Liver (tissue), 3 donors: ENCODE results near the gene PGC.

ENCODE experiments used
- CTCF ChIP-seq: fragments of 150-350 bp; IDR thresholded peaks from 2 replicates; pipeline ENCODE4 v1.5.1; 2017; ENCODE audit warnings: improper control_type of control experiment, low read depth, low read length; ENCODE audit not compliant: missing input control
- EGR1 ChIP-seq, 2 donors: IDR thresholded peaks; 2 replicates each; pipeline ENCODE4 v1.6.1; 2016 to 2018; ENCODE audit warnings: antibody characterized with exemption in 2 of 2, low read depth in 2 of 2
- GABPA ChIP-seq, 2 donors: IDR thresholded peaks in 1 of 2; conservative IDR thresholded peaks in 1 of 2; 2 replicates each; pipeline ENCODE4 v1.6.1; 2016; ENCODE audit warnings: antibody characterized with exemption in 2 of 2, mild to moderate bottlenecking in 1 of 2, moderate library complexity in 1 of 2
- HNF4A ChIP-seq, 2 donors: conservative IDR thresholded peaks; 2 replicates each; pipeline ENCODE4 v1.6.1; 2016; ENCODE audit warnings: antibody characterized with exemption in 2 of 2, mild to moderate bottlenecking in 2 of 2
- JUND ChIP-seq, 2 donors: IDR thresholded peaks; 2 replicates each; pipeline ENCODE4 v1.6.1; 2016; ENCODE audit warnings: antibody characterized with exemption in 2 of 2
- MAX ChIP-seq: IDR thresholded peaks from 2 replicates; pipeline ENCODE4 v1.6.1; 2016; ENCODE audit warnings: antibody characterized with exemption
- SP1 ChIP-seq: IDR thresholded peaks from 2 replicates; pipeline ENCODE4 v1.6.1; 2018; ENCODE audit warnings: antibody characterized with exemption, mild to moderate bottlenecking
- TAF1 ChIP-seq: conservative IDR thresholded peaks from 2 replicates; pipeline ENCODE4 v1.6.1; 2016; ENCODE audit warnings: antibody characterized with exemption, mild to moderate bottlenecking
- YY1 ChIP-seq: IDR thresholded peaks from 2 replicates; pipeline ENCODE4 v1.6.1; 2016; ENCODE audit warnings: antibody characterized with exemption, mild to moderate bottlenecking
- ZBTB33 ChIP-seq: IDR thresholded peaks from 2 replicates; pipeline ENCODE4 v1.6.1; 2016; ENCODE audit warnings: antibody characterized with exemption
- donor health status: healthy.
- donor health status: healthy.

- TF ChIP-seq CTCF, result no peak
- no peak for TF ChIP-seq TAF1
- TF ChIP-seq HNF4A (conservative IDR thresholded peaks at IDR 0.05), result no peak
- no peak for TF ChIP-seq EGR1 (IDR thresholded peaks at IDR 0.05; ENCODE audit: low read depth in 2 of 2)
- no peak for TF ChIP-seq SP1
- no peak for TF ChIP-seq YY1
- TF ChIP-seq JUND (IDR thresholded peaks at IDR 0.05), result no peak
- TF ChIP-seq MAX, result no peak
- TF ChIP-seq GABPA (IDR thresholded peaks at IDR 0.05 in 1 of 2, conservative IDR thresholded peaks at IDR 0.05 in 1 of 2), result no peak
- TF ChIP-seq ZBTB33, result no peak
Observed at GRCh38 chr6:41731561-41732086, 15.6 kb downstream of the PGC start.
